ENCODE measurements around the gene WDR72.
"Not testable (repeated sequence)": the region's sequence is repeated elsewhere in the genome, so short reads cannot be mapped to it uniquely, and the experiment has no call there.

The WDR72 gene

DNA sequence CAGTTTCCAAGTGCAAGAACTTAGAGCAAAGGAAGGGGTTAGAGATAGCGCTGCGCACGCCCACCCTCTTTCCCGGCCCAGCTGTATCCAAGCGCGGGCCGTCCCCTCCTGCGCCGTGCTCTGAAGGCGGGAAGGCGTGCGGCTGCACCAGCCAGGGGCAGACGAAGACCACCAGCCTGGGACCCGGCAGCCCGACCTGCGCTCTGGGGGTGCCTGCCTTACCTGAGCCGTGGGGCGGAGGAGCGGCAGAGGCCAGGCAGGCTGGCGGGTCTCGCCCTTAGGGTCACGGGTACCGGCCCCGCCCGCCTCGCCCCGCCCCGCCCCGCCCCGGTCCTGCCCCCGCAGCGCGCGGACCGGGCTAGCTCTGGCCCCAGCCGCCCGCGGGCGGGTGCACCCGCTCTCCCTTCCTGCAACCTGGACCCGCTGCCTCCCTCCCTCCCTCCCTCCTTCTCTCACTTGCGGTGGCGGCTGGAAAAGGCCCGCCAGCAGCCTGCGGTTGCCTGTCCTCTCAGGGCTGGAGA, at the start of gene WDR72:
Gene WDR72, minus strand, starts transcription at position 253 of the 521 bp plus-strand sequence. CDS start 26,514 bp downstream, outside the sequence.
- no peaks in the 10 kb centered on the region for H3K9me3 ChIP-seq (ENCODE audit: low read length)
- no peaks in the 10 kb centered on the region for H3K4me1 ChIP-seq (ENCODE audit: insufficient read depth, low read length)
- H3K27ac ChIP-seq (ENCODE audit: low read depth, low read length) = no peak within 1 kb of the TSS
- no peak within 1 kb of the TSS for H3K4me3 ChIP-seq (ENCODE audit: low read depth in 1 of 2, low read length in 2 of 2)
- H3K36me3 ChIP-seq (ENCODE audit: insufficient read depth, low read length) = no peaks in the 10 kb centered on the region
- no peak within 1 kb of the TSS for H3K9ac ChIP-seq (ENCODE audit: low read length)
- peaks cover 0 to 9% of the 10 kb centered on the region in 2 donors for H3K27me3 ChIP-seq (ENCODE audit: control insufficient read depth in 1 of 2, insufficient read depth in 2 of 2, low read length in 2 of 2)

GRCh38 chr15:53808058-53808706, 48.7 kb upstream of the WDR72 start:
- H3K27ac ChIP-seq (ENCODE audit: low read depth, low read length) = no peak overlapping the region
- H3K36me3 ChIP-seq (ENCODE audit: insufficient read depth, low read length) = no peaks in the 10 kb centered on the region

DNA sequence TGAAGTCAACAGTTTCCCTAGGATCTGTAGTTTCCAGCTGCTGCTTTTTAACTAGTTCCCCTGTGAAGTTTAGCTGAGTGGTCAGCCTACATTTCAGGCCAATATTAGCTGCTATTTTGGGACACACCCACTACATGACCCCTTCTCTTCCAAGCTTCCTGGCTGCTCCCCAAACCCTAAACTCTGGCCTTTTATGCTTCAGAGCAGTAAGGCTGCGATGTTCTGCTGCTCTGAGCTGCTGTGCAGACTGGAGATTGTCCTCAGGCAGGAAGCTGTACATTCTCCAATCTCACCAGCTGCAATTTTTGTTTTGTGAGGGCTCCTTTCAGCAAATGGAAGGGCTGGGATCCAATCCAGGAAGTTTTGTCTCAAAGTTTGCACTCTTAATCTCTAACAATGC, 48.0 kb upstream of the WDR72 start:
- Histone ChIP-seq H3K4me1 (ENCODE audit: insufficient read depth, low read length) (no peaks in the 10 kb centered on the region), H3K9me3 (ENCODE audit: low read length) (no peaks in the 10 kb centered on the region), H3K27ac (ENCODE audit: low read depth, low read length) (no peak overlapping the region)

More at GRCh38 chr15:53808058-53808706, 48.7 kb upstream of the WDR72 start:
- H3K9ac ChIP-seq (ENCODE audit: low read length) = no peak overlapping the region
- H3K9me3 ChIP-seq (ENCODE audit: low read length) = no peaks in the 10 kb centered on the region
- H3K27me3 ChIP-seq (ENCODE audit: control insufficient read depth in 1 of 2, insufficient read depth in 2 of 2, low read length in 2 of 2) = no peaks in the 10 kb centered on the region
- no peaks in the 10 kb centered on the region for H3K4me1 ChIP-seq (ENCODE audit: insufficient read depth, low read length)
- no peak overlapping the region for H3K4me3 ChIP-seq (ENCODE audit: low read depth in 1 of 2, low read length in 2 of 2)

GRCh38 chr15:53802672-53803071, 43.2 kb upstream of the WDR72 start:
- Histone ChIP-seq H3K9ac (ENCODE audit: low read length) (no peak overlapping the region), H3K27ac (ENCODE audit: low read depth, low read length) (no peak overlapping the region), H3K4me3 (ENCODE audit: low read depth in 1 of 2, low read length in 2 of 2) (no peak overlapping the region), H3K9me3 (ENCODE audit: low read length) (no peaks in the 10 kb centered on the region), H3K36me3 (ENCODE audit: insufficient read depth, low read length) (no peaks in the 10 kb centered on the region), H3K4me1 (ENCODE audit: insufficient read depth, low read length) (no peaks in the 10 kb centered on the region), H3K27me3 (ENCODE audit: control insufficient read depth in 1 of 2, insufficient read depth in 2 of 2, low read length in 2 of 2) (no peaks in the 10 kb centered on the region)

More for the DNA sequence above, 48.0 kb upstream of the WDR72 start:
- no peak overlapping the region for H3K9ac ChIP-seq (ENCODE audit: low read length)
- H3K4me3 ChIP-seq (ENCODE audit: low read depth in 1 of 2, low read length in 2 of 2) = no peak overlapping the region
- no peaks in the 10 kb centered on the region for H3K36me3 ChIP-seq (ENCODE audit: insufficient read depth, low read length)
- H3K27me3 ChIP-seq (ENCODE audit: control insufficient read depth in 1 of 2, insufficient read depth in 2 of 2, low read length in 2 of 2) = no peaks in the 10 kb centered on the region

- Histone ChIP-seq H3K9me3 (ENCODE audit: low read length) (no peaks in the 10 kb centered on the region), H3K27ac (ENCODE audit: low read depth, low read length) (no peak overlapping the region), H3K27me3 (ENCODE audit: control insufficient read depth in 1 of 2, insufficient read depth in 2 of 2, low read length in 2 of 2) (no peaks in the 10 kb centered on the region), H3K9ac (ENCODE audit: low read length) (no peak overlapping the region), H3K4me3 (ENCODE audit: low read depth in 1 of 2, low read length in 2 of 2) (no peak overlapping the region), H3K36me3 (ENCODE audit: insufficient read depth, low read length) (no peaks in the 10 kb centered on the region), H3K4me1 (ENCODE audit: insufficient read depth, low read length) (no peaks in the 10 kb centered on the region)
Observed at GRCh38 chr15:53791581-53791980, 32.1 kb upstream of the WDR72 start.

GRCh38 chr15:53789654-53790375, 30.4 kb upstream of the WDR72 start:
- Histone ChIP-seq H3K9ac (ENCODE audit: low read length) (no peak overlapping the region), H3K9me3 (ENCODE audit: low read length) (no peaks in the 10 kb centered on the region), H3K27ac (ENCODE audit: low read depth, low read length) (no peak overlapping the region), H3K27me3 (ENCODE audit: control insufficient read depth in 1 of 2, insufficient read depth in 2 of 2, low read length in 2 of 2) (no peaks in the 10 kb centered on the region), H3K36me3 (ENCODE audit: insufficient read depth, low read length) (no peaks in the 10 kb centered on the region), H3K4me1 (ENCODE audit: insufficient read depth, low read length) (no peaks in the 10 kb centered on the region), H3K4me3 (ENCODE audit: low read depth in 1 of 2, low read length in 2 of 2) (no peak overlapping the region)

GRCh38 chr15:53786401-53786800, 26.9 kb upstream of the WDR72 start:
- Histone ChIP-seq H3K4me3 (ENCODE audit: low read depth in 1 of 2, low read length in 2 of 2) (no peak overlapping the region), H3K9ac (ENCODE audit: low read length) (no peak overlapping the region), H3K4me1 (ENCODE audit: insufficient read depth, low read length) (no peaks in the 10 kb centered on the region), H3K27ac (ENCODE audit: low read depth, low read length) (no peak overlapping the region), H3K27me3 (ENCODE audit: control insufficient read depth in 1 of 2, insufficient read depth in 2 of 2, low read length in 2 of 2) (no peaks in the 10 kb centered on the region), H3K9me3 (ENCODE audit: low read length) (no peaks in the 10 kb centered on the region), H3K36me3 (ENCODE audit: insufficient read depth, low read length) (no peaks in the 10 kb centered on the region)

DNA sequence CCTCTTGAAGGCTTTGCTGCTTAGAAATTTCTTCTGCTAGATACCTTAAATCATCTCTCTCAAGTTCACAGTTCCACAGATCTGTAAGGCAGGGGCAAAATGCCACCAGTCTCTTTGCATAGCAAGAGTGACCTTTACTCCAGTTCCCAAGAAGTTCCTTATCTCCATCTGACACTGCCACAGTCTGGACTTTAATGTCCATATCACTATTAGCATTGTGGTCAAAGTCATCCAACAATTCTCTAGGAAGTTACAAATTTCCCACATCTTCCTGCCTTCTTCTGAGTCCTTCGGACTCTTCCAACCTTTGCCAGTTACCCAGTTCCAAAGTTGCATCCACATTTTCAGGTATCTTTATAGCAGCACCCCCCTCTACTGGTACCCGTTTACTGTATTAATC, 25.8 kb upstream of the WDR72 start:
- H3K27me3 ChIP-seq (ENCODE audit: control insufficient read depth in 1 of 2, insufficient read depth in 2 of 2, low read length in 2 of 2); H3K9me3 ChIP-seq (ENCODE audit: low read length); H3K27ac ChIP-seq (ENCODE audit: low read depth, low read length); H3K4me1 ChIP-seq (ENCODE audit: insufficient read depth, low read length); H3K4me3 ChIP-seq (ENCODE audit: low read depth in 1 of 2, low read length in 2 of 2); H3K9ac ChIP-seq (ENCODE audit: low read length); H3K36me3 ChIP-seq (ENCODE audit: insufficient read depth, low read length): not testable (repeated sequence)

GRCh38 chr15:53762916-53763315, 3.5 kb upstream of the WDR72 start:
- no peaks in the 10 kb centered on the region for H3K4me1 ChIP-seq (ENCODE audit: insufficient read depth, low read length)

GRCh38 chr15:53758412-53758811, 1.1 kb downstream of the WDR72 start:
- Histone ChIP-seq H3K27ac (ENCODE audit: low read depth, low read length) (no peak overlapping the region), H3K27me3 (ENCODE audit: control insufficient read depth in 1 of 2, insufficient read depth in 2 of 2, low read length in 2 of 2) (peaks cover 0 to 9% of the 10 kb centered on the region in 2 donors), H3K9me3 (ENCODE audit: low read length) (no peaks in the 10 kb centered on the region), H3K9ac (ENCODE audit: low read length) (no peak overlapping the region), H3K4me1 (ENCODE audit: insufficient read depth, low read length) (no peaks in the 10 kb centered on the region), H3K36me3 (ENCODE audit: insufficient read depth, low read length) (no peaks in the 10 kb centered on the region), H3K4me3 (ENCODE audit: low read depth in 1 of 2, low read length in 2 of 2) (no peak overlapping the region)

More at GRCh38 chr15:53762916-53763315, 3.5 kb upstream of the WDR72 start:
- Histone ChIP-seq H3K9ac (ENCODE audit: low read length) (no peak overlapping the region), H3K36me3 (ENCODE audit: insufficient read depth, low read length) (no peaks in the 10 kb centered on the region), H3K27ac (ENCODE audit: low read depth, low read length) (no peak overlapping the region), H3K4me3 (ENCODE audit: low read depth in 1 of 2, low read length in 2 of 2) (no peak overlapping the region), H3K9me3 (ENCODE audit: low read length) (no peaks in the 10 kb centered on the region), H3K27me3 (ENCODE audit: control insufficient read depth in 1 of 2, insufficient read depth in 2 of 2, low read length in 2 of 2) (peaks cover 0 to 9% of the 10 kb centered on the region in 2 donors)

DNA sequence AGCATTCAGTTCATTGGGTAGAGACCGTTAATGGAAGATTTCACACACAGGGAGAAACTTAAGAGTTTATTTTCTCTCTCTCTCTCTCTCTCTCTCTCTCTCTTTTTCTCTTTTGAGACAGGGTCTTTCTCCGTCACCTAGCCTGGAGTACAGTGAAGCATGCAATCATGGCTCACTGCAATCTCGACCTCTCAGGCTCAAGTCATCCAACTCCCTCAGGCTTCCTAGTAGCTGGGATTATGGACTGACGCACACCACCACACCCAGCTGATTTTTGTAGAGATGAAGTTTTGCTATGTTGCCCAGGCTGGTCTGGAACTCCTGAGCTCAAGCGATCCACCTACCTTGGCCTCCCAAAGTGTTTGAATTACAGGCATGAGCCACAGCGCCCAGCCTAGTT, 1.6 kb downstream of the WDR72 start:
- Histone ChIP-seq H3K4me3 (ENCODE audit: low read depth in 1 of 2, low read length in 2 of 2) (no peak overlapping the region), H3K9ac (ENCODE audit: low read length) (no peak overlapping the region), H3K36me3 (ENCODE audit: insufficient read depth, low read length) (no peaks in the 10 kb centered on the region), H3K4me1 (ENCODE audit: insufficient read depth, low read length) (no peaks in the 10 kb centered on the region), H3K9me3 (ENCODE audit: low read length) (no peaks in the 10 kb centered on the region), H3K27ac (ENCODE audit: low read depth, low read length) (no peak overlapping the region), H3K27me3 (ENCODE audit: control insufficient read depth in 1 of 2, insufficient read depth in 2 of 2, low read length in 2 of 2) (peaks cover 0 to 9% of the 10 kb centered on the region in 2 donors)

Data from muscle layer of colon (tissue), 2 donors.